BE2C (cell line): ENCODE measurements around the gene TNS4.

ENCODE experiments used
- DNase-seq: peaks from one replicate; pipeline ENCODE4 v3.0.0-alpha.2; 2020
- H3K27me3 ChIP-seq: fragments of 250-450 bp; sonication (Bioruptor Pico); 2 replicates; pipeline ENCODE4 v1.5.1; 2020; ENCODE audit warnings: mild to moderate bottlenecking
- H3K36me3 ChIP-seq: fragments of 250-450 bp; sonication (Bioruptor Pico); 2 replicates; pipeline ENCODE4 v1.5.1; 2020; ENCODE audit warnings: mild to moderate bottlenecking
- H3K4me1 ChIP-seq: fragments of 250-450 bp; sonication (Bioruptor Pico); 2 replicates; pipeline ENCODE4 v1.5.1; 2020
- H3K4me3 ChIP-seq: 2 replicates; pipeline ENCODE4 v1.5.1; 2011; ENCODE audit warnings: low read depth, low read length
- H3K9me3 ChIP-seq: fragments of 250-450 bp; sonication (Bioruptor Pico); 2 replicates; pipeline ENCODE4 v1.5.1; 2020
- TF ChIP-seq, protein P1 (sequence below): IDR thresholded peaks from 2 replicates; pipeline ENCODE4 v1.5.1; 2012; ENCODE audit warnings: mild to moderate bottlenecking, low read depth, low read length

The TNS4 gene

DNA sequence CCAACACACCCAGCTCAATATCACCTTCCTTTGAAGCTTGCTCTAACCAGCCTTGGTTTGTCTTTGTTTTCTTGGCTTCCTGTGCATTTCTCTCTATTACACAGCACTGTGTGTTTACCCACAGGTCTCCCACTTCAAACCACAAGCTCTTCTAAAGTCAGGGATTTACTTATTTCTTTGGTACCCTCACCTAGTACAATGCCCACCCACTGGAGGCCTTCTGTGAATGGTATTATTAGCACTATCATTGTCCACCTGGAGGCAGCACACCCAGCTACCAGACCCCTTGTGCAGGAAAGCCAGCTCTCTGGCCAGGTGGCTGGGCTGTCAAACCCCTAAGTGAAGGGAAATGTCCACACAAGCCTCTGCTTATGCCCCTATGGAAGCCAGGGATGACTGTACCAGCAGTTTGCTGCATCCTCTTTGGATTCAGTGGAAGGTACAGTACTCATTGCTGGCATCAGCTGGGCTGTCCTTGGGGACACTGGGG lies 74.4 kb downstream of the TNS4 start:
- no peak for DNase-seq
- TF ChIP-seq, protein P1, sequence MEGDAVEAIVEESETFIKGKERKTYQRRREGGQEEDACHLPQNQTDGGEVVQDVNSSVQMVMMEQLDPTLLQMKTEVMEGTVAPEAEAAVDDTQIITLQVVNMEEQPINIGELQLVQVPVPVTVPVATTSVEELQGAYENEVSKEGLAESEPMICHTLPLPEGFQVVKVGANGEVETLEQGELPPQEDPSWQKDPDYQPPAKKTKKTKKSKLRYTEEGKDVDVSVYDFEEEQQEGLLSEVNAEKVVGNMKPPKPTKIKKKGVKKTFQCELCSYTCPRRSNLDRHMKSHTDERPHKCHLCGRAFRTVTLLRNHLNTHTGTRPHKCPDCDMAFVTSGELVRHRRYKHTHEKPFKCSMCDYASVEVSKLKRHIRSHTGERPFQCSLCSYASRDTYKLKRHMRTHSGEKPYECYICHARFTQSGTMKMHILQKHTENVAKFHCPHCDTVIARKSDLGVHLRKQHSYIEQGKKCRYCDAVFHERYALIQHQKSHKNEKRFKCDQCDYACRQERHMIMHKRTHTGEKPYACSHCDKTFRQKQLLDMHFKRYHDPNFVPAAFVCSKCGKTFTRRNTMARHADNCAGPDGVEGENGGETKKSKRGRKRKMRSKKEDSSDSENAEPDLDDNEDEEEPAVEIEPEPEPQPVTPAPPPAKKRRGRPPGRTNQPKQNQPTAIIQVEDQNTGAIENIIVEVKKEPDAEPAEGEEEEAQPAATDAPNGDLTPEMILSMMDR = peak; percentile 10; the same call in 1 of the 2 replicates
- H3K27me3 ChIP-seq = no peaks in the 10 kb centered on the region

More for the DNA sequence above, 74.4 kb downstream of the TNS4 start:
- Histone ChIP-seq H3K4me3 (no peak overlapping the region), H3K36me3 (no peaks in the 10 kb centered on the region), H3K4me1 (no peaks in the 10 kb centered on the region), H3K9me3 (no peaks in the 10 kb centered on the region)
